ENCODE results near the gene CLEC7A. TPM values are rescaled to one million over a fixed set of nuclear protein-coding genes. Genes with fewer than 3 reads are reported as not detected.

Gene CLEC7A
- total and polyA plus RNA-seq, 9 of the 15 experiments (the other 6 are each of a cell fraction or from before 2014, with no cell fraction given) = 0.16 TPM; not detected in 8

- TF ChIP-seq BRD9 (IDR thresholded peaks at IDR 0.05; ENCODE audit: low read depth, partially characterized antibody) (no peak), ZNF512 (tag; IDR thresholded peaks at IDR 0.05) (no peak), ZNF239 (CRISPR knock-in tag; IDR thresholded peaks at IDR 0.05) (no peak), JUN (IDR thresholded peaks at IDR 0.05; ENCODE audit: borderline replicate concordance, low read depth, low read length) (no peak), JUN (CRISPR knock-in tag; IDR thresholded peaks at IDR 0.05; ENCODE audit: borderline replicate concordance) (no peak), MBD2 (IDR thresholded peaks at IDR 0.05; ENCODE audit: borderline replicate concordance, low read depth) (no peak), TGIF2 (CRISPR knock-in tag; IDR thresholded peaks at IDR 0.05) (no peak), ZBTB12 (CRISPR knock-in tag; IDR thresholded peaks at IDR 0.05) (no peak)
Observed at GRCh38 chr12:10165421-10165820, 35.4 kb upstream of the CLEC7A start (continued).

GRCh38 chr12:10163084-10163483, 33.1 kb upstream of the CLEC7A start:
- H3K36me3 ChIP-seq (ENCODE audit: control insufficient read depth, insufficient read depth, low read length) = no peaks in the 10 kb centered on the region
- in situ Hi-C loops (cut with MboI) = no loop called here
- no peaks in the 10 kb centered on the region for H3K9me3 ChIP-seq (replicated peaks; ENCODE audit: control insufficient read depth, insufficient read depth, low read depth, low read length)
- no peaks in the 10 kb centered on the region for H3K4me1 ChIP-seq (replicated peaks in 1 of 2; ENCODE audit: control insufficient read depth in 2 of 2, insufficient read depth in 2 of 2, low read length in 2 of 2)
- BruUV-seq (replicated peaks) = no TSS peak
- POLR2A ChIA-PET = no interaction called here
- H3K4me3 ChIP-seq = no peak overlapping the region
- WGBS (ENCODE audit: insufficient coverage, low coverage, missing lambda C conversion rate) = 0% methylated on average over 3 of the region's 3 CpGs
- no peak overlapping the region for H2AFZ ChIP-seq (ENCODE audit: low read depth, low read length)
- no peak overlapping the region for H3K27ac ChIP-seq (ENCODE audit: extremely low read depth, low read depth, low read length)
- FAIRE-seq (no peak), DNase-seq (ENCODE audit: extremely low read depth in 1 of 4, low spot score in 3 of 4) (no peak), ATAC-seq (no peak)
- H3K4me2 ChIP-seq (ENCODE audit: insufficient read depth, low read length) = no peak overlapping the region
- no peaks in the 10 kb centered on the region for H3K79me2 ChIP-seq (ENCODE audit: control insufficient read depth, insufficient read depth, low read length)
- H4K20me1 ChIP-seq (replicated peaks; ENCODE audit: control insufficient read depth, insufficient read depth, low read length) = no peaks in the 10 kb centered on the region
- H3K9ac ChIP-seq (ENCODE audit: insufficient read depth in 1 of 2, low read depth in 2 of 2, low read length in 2 of 2) = no peak overlapping the region
- intact Hi-C loops (cut with micrococcal nuclease) = no loop called here
- H3K9me1 ChIP-seq (ENCODE audit: control insufficient read depth, insufficient read depth, low read length) = no peaks in the 10 kb centered on the region
- CTCF ChIA-PET (ENCODE audit: low intra/inter-chr PET ratio) = no interaction called here
- no peaks in the 10 kb centered on the region; a peak in 1 of 5 replicates for H3K27me3 ChIP-seq (ENCODE audit: control insufficient read depth in 2 of 2, insufficient read depth in 2 of 2, low read length in 2 of 2)
- no peak for TF ChIP-seq MAFG (tag; conservative IDR thresholded peaks at IDR 0.05)
- no peak for TF ChIP-seq POLR2A (conservative IDR thresholded peaks at IDR 0.05)
- no peak for TF ChIP-seq ATF7 (IDR thresholded peaks at IDR 0.05)
- no peak for TF ChIP-seq CGGBP1 (CRISPR knock-in tag; IDR thresholded peaks at IDR 0.05)
- no peak for TF ChIP-seq CBX5 (IDR thresholded peaks at IDR 0.05; ENCODE audit: borderline replicate concordance, low read depth)
- TF ChIP-seq ZNF134 (CRISPR knock-in tag; conservative IDR thresholded peaks at IDR 0.05) = no peak
- TF ChIP-seq ZNF589 (CRISPR knock-in tag; IDR thresholded peaks at IDR 0.05; ENCODE audit: low read depth) = no peak
- TF ChIP-seq SRSF9 (IDR thresholded peaks at IDR 0.05; ENCODE audit: borderline replicate concordance, low read depth, low read length) = no peak
- TF ChIP-seq ZNF830 (CRISPR knock-in tag; IDR thresholded peaks at IDR 0.05) = no peak
- no peak for TF ChIP-seq ZFX (CRISPR knock-in tag; IDR thresholded peaks at IDR 0.05)
- TF ChIP-seq U2AF2 (optimal IDR thresholded peaks at IDR 0.05; ENCODE audit: low read depth, low read length) = no peak
- TF ChIP-seq SAFB (IDR thresholded peaks at IDR 0.05; ENCODE audit: borderline replicate concordance, low read depth, low read length) = no peak

All from K562 (cell line).